GM18502 (cell line): Measurements from ENCODE around the gene PCNX2.

ENCODE experiments used
- ATAC-seq: cut with Tn5 transposase; IDR thresholded peaks from one replicate; pipeline ENCODE4 v1.9.1; 2021; ENCODE audit warnings: mild to moderate bottlenecking; ENCODE audit not compliant: unreplicated experiment, poor library complexity

PCNX2 gene

GRCh38 chr1:232995189-232995588, 300.3 kb downstream of the PCNX2 start:
- ATAC-seq, result no peak

GRCh38 chr1:232993555-232993954, 302.0 kb downstream of the PCNX2 start:
- ATAC-seq, result no peak

GRCh38 chr1:232992227-232992626, 303.3 kb downstream of the PCNX2 start:
- no peak for ATAC-seq

GRCh38 chr1:232991238-232991637, 304.3 kb downstream of the PCNX2 start:
- ATAC-seq, result no peak

- no peak for ATAC-seq
Observed at GRCh38 chr1:232990176-232991128, 305.1 kb downstream of the PCNX2 start.

GRCh38 chr1:232988572-232989040, 306.9 kb downstream of the PCNX2 start:
- no peak for ATAC-seq

- ATAC-seq, result no peak
Observed at GRCh38 chr1:232987774-232988140, 307.8 kb downstream of the PCNX2 start.

GRCh38 chr1:232987046-232987773, 308.3 kb downstream of the PCNX2 start:
- ATAC-seq, result no peak

- ATAC-seq, result no peak
Observed at GRCh38 chr1:232986527-232986922, 309.0 kb downstream of the PCNX2 start.

- ATAC-seq, result no peak
Observed at GRCh38 chr1:232985882-232986526, 309.5 kb downstream of the PCNX2 start.

- ATAC-seq, result no peak
Observed at GRCh38 chr1:232984577-232985425, 310.7 kb downstream of the PCNX2 start.

GRCh38 chr1:232983817-232984567, 311.5 kb downstream of the PCNX2 start:
- no peak for ATAC-seq

- ATAC-seq, result no peak
Observed at GRCh38 chr1:232983375-232983774, 312.1 kb downstream of the PCNX2 start.

GRCh38 chr1:232982238-232982944, 313.1 kb downstream of the PCNX2 start:
- ATAC-seq, result no peak

- no peak for ATAC-seq
Observed at GRCh38 chr1:232980986-232981560, 314.5 kb downstream of the PCNX2 start.

- ATAC-seq, result no peak
Observed at GRCh38 chr1:232980355-232980978, 315.1 kb downstream of the PCNX2 start.

GRCh38 chr1:232979558-232979957, 316.0 kb downstream of the PCNX2 start:
- ATAC-seq, result no peak

GRCh38 chr1:232978815-232979214, 316.7 kb downstream of the PCNX2 start:
- ATAC-seq, result no peak
